DND-41 (cell line): ENCODE data around the gene SMAD5.

ENCODE experiments used
- ATAC-seq: fragments of 200-7000 bp; cut with Tn5 transposase; 3 replicates; pipeline ENCODE4 v1.9.1; 2021; ENCODE audit warnings: low read depth; ENCODE audit not compliant: insufficient read depth
- DNase-seq: peaks from one replicate; pipeline ENCODE4 v3.0.0-alpha.2; 2020
- H2AFZ ChIP-seq: 2 replicates; pipeline ENCODE4 v1.6.0; 2012; ENCODE audit warnings: low read depth, low read length
- H3K27ac ChIP-seq: 2 replicates; pipeline ENCODE4 v1.5.1; 2012; ENCODE audit warnings: low read length, inconsistent platforms
- H3K27me3 ChIP-seq: fragments of 200-600 bp; sonication (generic); 2 replicates; pipeline ENCODE4 v1.6.0; 2012; ENCODE audit warnings: low read length, mild to moderate bottlenecking, inconsistent platforms; ENCODE audit not compliant: insufficient read depth, poor library complexity
- H3K36me3 ChIP-seq: 2 replicates; pipeline ENCODE4 v1.5.1; 2012; ENCODE audit warnings: low read length, inconsistent platforms; ENCODE audit not compliant: insufficient read depth
- H3K4me1 ChIP-seq: 2 replicates; pipeline ENCODE4 v1.5.1; 2012; ENCODE audit warnings: mild to moderate bottlenecking, low read length; ENCODE audit not compliant: insufficient read depth
- H3K4me2 ChIP-seq: 2 replicates; pipeline ENCODE4 v1.6.0; 2012; ENCODE audit warnings: mild to moderate bottlenecking, moderate library complexity, low read length, inconsistent platforms; ENCODE audit not compliant: insufficient read depth
- H3K4me3 ChIP-seq, 2 experiments: fragments of 200-600 bp in 1 of 2; shearing (Covaris generic) in 1 of 2; 2 replicates each; pipeline ENCODE4 v1.5.1; 2012 to 2016; ENCODE audit warnings: inconsistent platforms in 2 of 2, low read length in 2 of 2, mild to moderate bottlenecking in 2 of 2, low read depth in 1 of 2, moderate library complexity in 1 of 2
- H3K79me2 ChIP-seq: 2 replicates; pipeline ENCODE4 v1.6.0; 2012; ENCODE audit warnings: low read length, inconsistent platforms; ENCODE audit not compliant: insufficient read depth
- H3K9ac ChIP-seq: 2 replicates; pipeline ENCODE4 v1.6.0; 2012; ENCODE audit warnings: low read depth, mild to moderate bottlenecking, inconsistent platforms, low read length, moderate library complexity
- H3K9me3 ChIP-seq: 2 replicates; pipeline ENCODE4 v1.5.1; 2012; ENCODE audit warnings: low read length, moderate library complexity, mild to moderate bottlenecking, inconsistent platforms; ENCODE audit not compliant: insufficient read depth, severe bottlenecking
- H4K20me1 ChIP-seq: 2 replicates; pipeline ENCODE4 v1.6.0; 2012; ENCODE audit warnings: low read length; ENCODE audit not compliant: insufficient read depth
- CTCF ChIP-seq: IDR thresholded peaks from 2 replicates; pipeline ENCODE4 v1.5.1; 2012; ENCODE audit warnings: borderline replicate concordance, low read length, moderate library complexity, mild to moderate bottlenecking; ENCODE audit not compliant: poor library complexity, severe bottlenecking; ENCODE audit errors: extremely low read depth
- EZH2 ChIP-seq: IDR thresholded peaks from 3 replicates; pipeline ENCODE4 v1.6.1; 2012; ENCODE audit warnings: borderline replicate concordance, low read depth, mild to moderate bottlenecking, moderate library complexity, low read length, inconsistent platforms; ENCODE audit not compliant: severe bottlenecking

The SMAD5 gene

GRCh38 chr5:136149891-136150290, 17.2 kb downstream of the SMAD5 start:
- Histone ChIP-seq H3K4me1 (no peaks in the 10 kb centered on the region), H2AFZ (no peak overlapping the region), H3K4me2 (no peak overlapping the region), H3K27ac (no peak overlapping the region), H3K79me2 (no peaks in the 10 kb centered on the region), H3K9ac (no peak overlapping the region), H3K9me3 (no peaks in the 10 kb centered on the region), H3K4me3 (no peak overlapping the region), H3K27me3 (peaks cover 6% of the 10 kb centered on the region), H3K36me3 (no peaks in the 10 kb centered on the region), H4K20me1 (no peaks in the 10 kb centered on the region)
- TF ChIP-seq EZH2 (no peak), CTCF (no peak)
- DNase-seq, result no peak
- no peak for ATAC-seq

GRCh38 chr5:136153581-136154236, 21.1 kb downstream of the SMAD5 start:
- Histone ChIP-seq H3K9me3 (no peaks in the 10 kb centered on the region), H3K27ac (no peak overlapping the region), H4K20me1 (no peaks in the 10 kb centered on the region), H2AFZ (no peak overlapping the region), H3K4me1 (no peaks in the 10 kb centered on the region), H3K27me3 (peaks cover 4% of the 10 kb centered on the region), H3K9ac (no peak overlapping the region), H3K79me2 (no peaks in the 10 kb centered on the region), H3K4me3 (no peak overlapping the region), H3K4me2 (no peak overlapping the region), H3K36me3 (no peaks in the 10 kb centered on the region)
- TF ChIP-seq EZH2 (no peak), CTCF (no peak)
- DNase-seq (no peak), ATAC-seq (no peak)

DNA sequence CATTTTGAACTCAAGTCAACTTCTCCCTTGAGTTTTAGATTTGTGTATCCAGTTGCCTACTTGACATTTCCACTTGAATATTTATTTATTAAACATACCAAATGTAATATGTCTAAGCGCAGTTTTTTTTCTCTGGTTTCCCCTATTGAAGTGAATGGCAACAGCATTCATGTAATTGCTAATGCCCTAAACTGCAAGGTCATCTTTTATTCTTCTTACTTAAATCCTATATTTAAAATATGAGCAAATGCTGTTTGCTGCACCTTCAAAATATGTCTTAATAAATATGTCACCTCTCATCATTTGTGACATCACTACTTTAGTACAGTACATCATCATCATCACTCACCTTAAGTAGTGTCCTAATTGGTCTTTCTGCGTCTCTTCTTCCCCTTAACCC, 22.4 kb downstream of the SMAD5 start:
- TF ChIP-seq EZH2 (no peak), CTCF (no peak)
- H3K36me3 ChIP-seq, result no peaks in the 10 kb centered on the region
- H3K27ac ChIP-seq, result no peak overlapping the region
- no peaks in the 10 kb centered on the region for H3K9me3 ChIP-seq
- DNase-seq, result no peak
- no peak overlapping the region for H3K4me2 ChIP-seq
- H3K27me3 ChIP-seq, result peaks cover 4% of the 10 kb centered on the region
- H3K79me2 ChIP-seq, result no peaks in the 10 kb centered on the region
- no peak overlapping the region for H3K9ac ChIP-seq
- no peak for ATAC-seq
- no peak overlapping the region for H3K4me3 ChIP-seq
- H4K20me1 ChIP-seq, result no peaks in the 10 kb centered on the region
- no peak overlapping the region for H2AFZ ChIP-seq
- no peaks in the 10 kb centered on the region for H3K4me1 ChIP-seq
